OCI-LY1 (cell line): ENCODE results near the gene NIPA2.

Experiments used
- EZH2 ChIP-seq: fragments of 200-600 bp; sonication (generic), shearing (Covaris generic); IDR thresholded peaks from 2 replicates; pipeline ENCODE4 v1.8.0; 2017; ENCODE audit warnings: borderline replicate concordance, mixed run types, mild to moderate bottlenecking, antibody characterized with exemption, low read length, moderate library complexity, mixed read lengths
- TF ChIP-seq, protein P1 (sequence below): fragments of 200-600 bp; sonication (generic), shearing (Covaris generic); IDR thresholded peaks from 2 replicates; pipeline ENCODE4 v1.5.1; 2017; ENCODE audit warnings: mild to moderate bottlenecking, antibody characterized with exemption, low read length, moderate library complexity, mixed read lengths

DNA sequence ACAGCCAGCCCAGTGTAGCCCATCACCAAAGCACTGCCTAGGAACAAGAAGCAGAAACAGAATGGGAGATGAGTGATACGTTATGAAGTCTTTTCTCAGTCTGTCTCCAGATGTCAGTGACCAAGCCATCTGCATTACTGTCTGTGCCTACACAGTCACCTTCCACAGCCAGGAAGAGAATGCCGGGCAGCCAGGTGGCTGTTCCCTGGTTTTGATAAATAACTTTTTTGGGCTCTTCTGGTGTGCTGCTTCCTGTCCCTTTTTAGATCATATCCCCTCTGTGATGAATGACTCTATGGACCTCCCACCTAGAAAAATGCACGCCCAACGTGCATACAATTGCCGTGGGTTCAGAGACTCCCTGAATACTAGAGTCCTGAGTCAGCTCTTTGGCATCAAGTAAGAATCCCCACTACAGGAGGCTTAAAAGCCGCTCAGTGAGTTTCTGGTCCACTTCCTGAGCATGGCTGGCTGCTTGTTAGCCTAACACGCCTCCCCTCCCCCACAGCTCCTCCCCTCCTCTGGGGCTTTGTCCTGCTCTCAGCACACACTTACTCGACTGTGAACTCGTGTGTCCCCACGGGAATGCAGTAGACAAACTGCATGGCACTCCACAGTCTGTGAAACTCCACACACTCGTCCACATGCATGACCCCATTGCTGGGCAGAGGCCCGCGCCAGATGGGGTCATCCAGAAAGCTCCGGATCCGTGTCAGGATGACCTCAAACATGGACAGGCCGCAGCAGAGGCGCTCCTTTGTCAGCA lies 34.7 kb downstream of the NIPA2 start:
- TF ChIP-seq, protein P1, sequence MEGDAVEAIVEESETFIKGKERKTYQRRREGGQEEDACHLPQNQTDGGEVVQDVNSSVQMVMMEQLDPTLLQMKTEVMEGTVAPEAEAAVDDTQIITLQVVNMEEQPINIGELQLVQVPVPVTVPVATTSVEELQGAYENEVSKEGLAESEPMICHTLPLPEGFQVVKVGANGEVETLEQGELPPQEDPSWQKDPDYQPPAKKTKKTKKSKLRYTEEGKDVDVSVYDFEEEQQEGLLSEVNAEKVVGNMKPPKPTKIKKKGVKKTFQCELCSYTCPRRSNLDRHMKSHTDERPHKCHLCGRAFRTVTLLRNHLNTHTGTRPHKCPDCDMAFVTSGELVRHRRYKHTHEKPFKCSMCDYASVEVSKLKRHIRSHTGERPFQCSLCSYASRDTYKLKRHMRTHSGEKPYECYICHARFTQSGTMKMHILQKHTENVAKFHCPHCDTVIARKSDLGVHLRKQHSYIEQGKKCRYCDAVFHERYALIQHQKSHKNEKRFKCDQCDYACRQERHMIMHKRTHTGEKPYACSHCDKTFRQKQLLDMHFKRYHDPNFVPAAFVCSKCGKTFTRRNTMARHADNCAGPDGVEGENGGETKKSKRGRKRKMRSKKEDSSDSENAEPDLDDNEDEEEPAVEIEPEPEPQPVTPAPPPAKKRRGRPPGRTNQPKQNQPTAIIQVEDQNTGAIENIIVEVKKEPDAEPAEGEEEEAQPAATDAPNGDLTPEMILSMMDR, result no peak
- no peak for TF ChIP-seq EZH2
